H1 (cell line): Measurements from ENCODE around the gene TUBA1A. TPM values are rescaled to one million over a fixed set of nuclear protein-coding genes. Genes with fewer than 3 reads are reported as not detected.

ENCODE experiments used
- GTF2F1 ChIP-seq: IDR thresholded peaks from 2 replicates; pipeline ENCODE4 v1.6.1; 2012; ENCODE audit warnings: low read depth, low read length, improper control_type of control experiment, borderline replicate concordance
- SP2 ChIP-seq: IDR thresholded peaks from 2 replicates; pipeline ENCODE4 v1.6.1; 2012; ENCODE audit warnings: mild to moderate bottlenecking, low read length, inconsistent platforms
- polyA plus RNA-seq, 7 experiments: library from polyadenylated mRNA; depleted of rRNA in 3 of 7; stranded (reverse) in 5 of 7; unstranded in 2 of 7; fragments of >200 nt in 5 of 7; fragments of 200-250 nt in 2 of 7; gene quantifications; 1 replicate in 5 of 7; 2 replicates in 1 of 7; 4 replicates in 1 of 7; pipeline versions ENCODE4 v1.2.1 to v1.2.3, GENCODE V29; 2011 to 2013; ENCODE audit warnings: missing spikeins in 2 of 7, mixed read lengths in 2 of 7
- total RNA-seq: library from RNA; stranded (reverse); fragmentation: NEBNext Ultra II Directional; extraction: Animal tissue kit (Norgen Biotek cat#: 25700); gene quantifications from 2 replicates; pipeline ENCODE4 v1.2.1, GENCODE V29; 2021

Gene TUBA1A
- total and polyA plus RNA-seq, 2 of the 8 experiments (the other 6 are each of a cell fraction or from before 2014, with no cell fraction given): 283 to 1,018 TPM

DNA sequence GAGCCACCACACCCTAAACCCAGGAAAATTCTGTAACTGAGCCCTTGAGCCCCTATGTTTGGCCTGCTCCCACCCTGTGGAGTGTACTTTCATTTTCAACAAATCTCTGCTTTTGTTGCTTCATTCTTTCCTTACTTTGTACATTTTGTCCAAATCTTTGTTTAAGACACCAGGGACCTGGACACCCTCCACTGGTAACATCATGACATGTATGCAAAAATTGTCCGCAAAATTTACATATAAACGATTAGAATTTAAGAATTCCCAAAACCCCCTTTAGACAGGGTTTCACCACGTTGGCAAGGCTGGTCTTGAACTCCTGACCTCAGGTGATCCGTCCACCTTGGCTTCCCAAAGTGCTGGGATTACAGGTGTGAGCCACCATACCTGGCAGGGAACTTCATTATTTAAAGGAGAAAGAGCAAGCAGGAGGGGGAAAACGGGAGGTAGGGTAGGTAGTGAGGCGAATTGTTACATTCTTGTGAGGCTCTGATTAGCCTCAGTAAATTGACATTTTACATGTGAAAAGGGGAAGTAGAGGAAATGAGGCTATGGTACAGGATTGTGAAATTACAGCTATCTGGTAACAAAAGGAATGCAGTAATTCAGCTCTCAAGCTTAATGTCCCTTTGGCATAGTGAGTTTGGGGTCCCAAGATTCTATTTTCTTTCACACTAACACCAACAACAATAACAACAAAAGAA is 27.6 kb downstream of the TUBA1A start (continued):
- no peak for TF ChIP-seq SP2
- TF ChIP-seq GTF2F1: no peak
